GM12878 (cell line): ENCODE measurements around the gene MAGI1. TPM values are rescaled to one million over a fixed set of nuclear protein-coding genes. Genes with fewer than 3 reads are reported as not detected.

Experiments used
- ATAC-seq: fragments of 200-7000 bp; cut with Tn5 transposase; 3 replicates; pipeline ENCODE4 v1.9.1; 2020; ENCODE audit warnings: mild to moderate bottlenecking, moderate library complexity
- BruUV-seq: library from RNA; stranded (reverse); fragments of 400-500 nt; replicated peaks from 2 replicates; lab custom pipeline; 2021; lab: Mats Ljungman, UMichigan
- CTCF ChIA-PET: fragments of 300-600 bp; sonication (Branson Sonifier 250); formaldehyde crosslinking; extraction: SDS; loops from one replicate; lab custom pipeline; 2021; ENCODE audit warnings: inconsistent platforms; lab: Yijun Ruan, JAX
- POLR2A ChIA-PET: fragments of 350-600 bp; formaldehyde crosslinking; extraction: SDS; loops from one replicate; lab custom pipeline; 2021; ENCODE audit warnings: inconsistent platforms; lab: Charles Lee
- RAD21 ChIA-PET: fragments of 300-600 bp; sonication (Branson Sonifier 250); formaldehyde crosslinking; loops from one replicate; lab custom pipeline; 2023; ENCODE audit warnings: antibody characterized with exemption; ENCODE audit not compliant: unreplicated experiment; lab: Charles Lee
- SMC1A ChIA-PET: fragments of 300-600 bp; sonication (Branson Sonifier 250); formaldehyde crosslinking; loops from one replicate; lab custom pipeline; 2023; ENCODE audit not compliant: unreplicated experiment, uncharacterized antibody; lab: Charles Lee
- DNase-seq: peaks from one replicate; pipeline ENCODE4 v3.0.0-alpha.2; 2011; ENCODE audit warnings: low read depth, low spot score
- FAIRE-seq: peaks from 3 replicates; lab custom pipeline; 2011; peaks lifted over from hg19 to GRCh38; lab: Jason Lieb, UNC
- H2AFZ ChIP-seq: 2 replicates; pipeline ENCODE4 v1.6.0; 2011; ENCODE audit warnings: low read depth, low read length, control low read depth; ENCODE audit not compliant: control insufficient read depth
- H3K27ac ChIP-seq: 2 replicates; pipeline ENCODE4 v1.5.1; 2011; ENCODE audit warnings: control low read depth; ENCODE audit not compliant: control insufficient read depth, insufficient read depth
- H3K27me3 ChIP-seq, 2 experiments: replicated peaks in 1 of 2; 2 replicates each; pipeline versions ENCODE4 v1.6.0 to v1.6.1; 2011; ENCODE audit warnings: low read length in 1 of 2; ENCODE audit not compliant: control insufficient read depth in 2 of 2, insufficient read depth in 2 of 2
- H3K36me3 ChIP-seq, 2 experiments: 2 replicates each; pipeline ENCODE4 v1.5.1; 2011; ENCODE audit warnings: low read length in 1 of 2; ENCODE audit not compliant: control insufficient read depth in 2 of 2, insufficient read depth in 2 of 2
- H3K4me1 ChIP-seq: 2 replicates; pipeline ENCODE4 v1.6.1; 2011; ENCODE audit warnings: mild to moderate bottlenecking, low read length, moderate library complexity, mixed read lengths; ENCODE audit not compliant: control insufficient read depth, insufficient read depth
- H3K4me2 ChIP-seq: 2 replicates; pipeline ENCODE4 v1.6.0; 2011; ENCODE audit warnings: control low read depth; ENCODE audit not compliant: control insufficient read depth, insufficient read depth
- H3K4me3 ChIP-seq: fragments of 200-600 bp; sonication (generic); 2 replicates; pipeline ENCODE4 v1.5.1; 2016
- H3K79me2 ChIP-seq: 2 replicates; pipeline ENCODE4 v1.6.0; 2011; ENCODE audit warnings: low read length; ENCODE audit not compliant: control insufficient read depth, insufficient read depth
- H3K9ac ChIP-seq: 2 replicates; pipeline ENCODE4 v1.8.0; 2011; ENCODE audit warnings: low read length, control low read depth, mixed read lengths; ENCODE audit not compliant: control insufficient read depth, insufficient read depth
- H3K9me3 ChIP-seq: replicated peaks from 3 replicates; pipeline ENCODE4 v1.5.1; 2011; ENCODE audit warnings: mild to moderate bottlenecking, low read length; ENCODE audit not compliant: control insufficient read depth, insufficient read depth
- H4K20me1 ChIP-seq: 2 replicates; pipeline ENCODE4 v1.6.0; 2011; ENCODE audit not compliant: control insufficient read depth, insufficient read depth
- BRCA1 ChIP-seq: IDR thresholded peaks from 2 replicates; pipeline ENCODE4 v1.6.1; 2011; ENCODE audit warnings: low read depth, low read length, improper control_type of control experiment
- CBX5 ChIP-seq: sonication (generic); IDR thresholded peaks from 2 replicates; pipeline ENCODE4 v1.6.1; 2016; ENCODE audit warnings: low read depth, moderate library complexity, mild to moderate bottlenecking, inconsistent platforms
- CTCF ChIP-seq, 3 experiments: IDR thresholded peaks in 2 of 3; conservative IDR thresholded peaks in 1 of 3; 2 replicates each; pipeline ENCODE4 v1.5.1; 2011; ENCODE audit warnings: low read depth in 3 of 3, low read length in 3 of 3, mild to moderate bottlenecking in 3 of 3, control low read depth in 2 of 3, moderate library complexity in 2 of 3, inconsistent platforms in 1 of 3, mixed read lengths in 1 of 3; ENCODE audit not compliant: control insufficient read depth in 2 of 3, insufficient read depth in 1 of 3; ENCODE audit errors: extremely low read depth in 1 of 3
- TCF3 ChIP-seq: IDR thresholded peaks from 2 replicates; pipeline ENCODE4 v1.6.1; 2012; ENCODE audit warnings: low read depth, mild to moderate bottlenecking, low read length, borderline replicate concordance; ENCODE audit not compliant: insufficient read depth
- ZNF274 ChIP-seq: IDR thresholded peaks from one replicate; pipeline ENCODE4 v1.8.0; 2011; ENCODE audit not compliant: insufficient read length, insufficient read depth
- WGBS: methylation state at CpG from one replicate; pipeline ENCODE4 v1.1.6; 2016; ENCODE audit warnings: low lambda C conversion rate; ENCODE audit not compliant: insufficient replicate concordance, insufficient coverage; ENCODE audit errors: missing lambda C conversion rate; 5-methylcytosine and 5-hydroxymethylcytosine counted together
- in situ Hi-C: fragments of 300-500 bp; cut with MboI; formaldehyde crosslinking; loops from 9 replicates; pipeline ENCODE4 v1.14.3; 2018; ENCODE audit warnings: mixed read lengths
- intact Hi-C: fragments of 100-400 bp; cut with micrococcal nuclease; formaldehyde crosslinking; loops from one replicate; pipeline ENCODE4 v1.14.2; 2022; ENCODE audit not compliant: unreplicated experiment
- polyA plus RNA-seq, 11 experiments: library from polyadenylated mRNA; depleted of rRNA in 4 of 11; unstranded in 6 of 11; stranded (reverse) in 5 of 11; fragments of >200 nt; fragmentation: Nextera tagmentation in 4 of 11; fragmentation: Illumina TruSeq in 1 of 11; extraction: Ambion mirVana in 4 of 11; extraction: Trizol in 1 of 11; gene quantifications; 1 replicate in 1 of 11; 2 replicates in 10 of 11; pipeline versions ENCODE4 v1.2.1 to v1.2.3, GENCODE V29; 2011 to 2016; ENCODE audit warnings: inconsistent platforms in 2 of 11, missing spikeins in 2 of 11, low read depth in 1 of 11
- total RNA-seq, 4 experiments: library from RNA; depleted of rRNA in 3 of 4; stranded (reverse); fragments of >200 nt in 3 of 4; fragmentation: Illumina TruSeq in 1 of 4; extraction: Trizol in 1 of 4; gene quantifications; 2 replicates each; pipeline versions ENCODE4 v1.2.1 to v1.2.3, GENCODE V29; 2013 to 2021

MAGI1 gene
- total and polyA plus RNA-seq, 10 of the 15 experiments (the other 5 are each of a cell fraction or from before 2014, with no cell fraction given), result 0.02 to 3.3 (median 0.29) TPM; not detected in 1

- POLR2A ChIA-PET, result interaction anchor here (0.7 kb wide), 1 partner anchor 167 kb away, joined by 7 read pairs; no protein-coding TSS in a partner anchor
Measured at GRCh38 chr3:65758876-65759598, 279.7 kb downstream of the MAGI1 start.

GRCh38 chr3:65758438-65758837 is 280.3 kb downstream of the MAGI1 start:
- no peak overlapping the region for H3K9ac ChIP-seq
- SMC1A ChIA-PET, result no interaction called here
- CTCF ChIA-PET, result interaction anchor here (1.2 kb wide), 1 partner anchor 26 kb away, joined by 3 read pairs; no protein-coding TSS in a partner anchor
- ATAC-seq, result no peak
- RAD21 ChIA-PET, result no interaction called here
- 15% methylated on average over 5 of the region's 5 CpGs for WGBS
- no peak for DNase-seq
- no peak for FAIRE-seq
- H2AFZ ChIP-seq, result no peak overlapping the region
- no peaks in the 10 kb centered on the region for H3K9me3 ChIP-seq
- intact Hi-C loops, result no loop called here
- no peak for TF ChIP-seq BRCA1
- no peak for TF ChIP-seq CTCF (IDR thresholded peaks at IDR 0.05 in 2 of 3, conservative IDR thresholded peaks at IDR 0.05 in 1 of 3; ENCODE audit: control insufficient read depth in 2 of 3, extremely low read depth in 1 of 3, insufficient read depth in 1 of 3, low read depth in 3 of 3, low read length in 3 of 3)
- TF ChIP-seq CBX5, result no peak
- no peak for TF ChIP-seq ZNF274
- TF ChIP-seq, all 136 proteins: peak for 0
- BruUV-seq, result no TSS peak
- H3K79me2 ChIP-seq, result no peaks in the 10 kb centered on the region
- H4K20me1 ChIP-seq, result no peaks in the 10 kb centered on the region
- H3K36me3 ChIP-seq, result no peaks in the 10 kb centered on the region
- no peak overlapping the region for H3K4me2 ChIP-seq
- H3K27me3 ChIP-seq, result no peaks in the 10 kb centered on the region; a peak in 1 of 4 replicates
- POLR2A ChIA-PET, result no interaction called here
- no peak overlapping the region for H3K4me3 ChIP-seq
- in situ Hi-C loops, result no loop called here
- no peaks in the 10 kb centered on the region for H3K4me1 ChIP-seq
- H3K27ac ChIP-seq, result no peak overlapping the region

More at GRCh38 chr3:65758876-65759598, 279.7 kb downstream of the MAGI1 start:
- no peak for DNase-seq
- SMC1A ChIA-PET, result no interaction called here
- ATAC-seq, result no peak
- no peak for FAIRE-seq
- TF ChIP-seq TCF3, result no peak
- TF ChIP-seq, all 136 proteins: peak for 0
- Histone ChIP-seq H3K4me1 (no peaks in the 10 kb centered on the region), H4K20me1 (no peaks in the 10 kb centered on the region), H3K9ac (no peak overlapping the region), H3K79me2 (no peaks in the 10 kb centered on the region), H2AFZ (no peak overlapping the region), H3K4me2 (no peak overlapping the region), H3K9me3 (no peaks in the 10 kb centered on the region), H3K4me3 (no peak overlapping the region), H3K27me3 (no peaks in the 10 kb centered on the region; a peak in 1 of 4 replicates), H3K36me3 (no peaks in the 10 kb centered on the region), H3K27ac (no peak overlapping the region)
- no TSS peak for BruUV-seq
- intact Hi-C loops, result no loop called here
- in situ Hi-C loops, result no loop called here
- ChIA-PET CTCF (no interaction called here), RAD21 (interaction anchor here (0.6 kb wide), 1 partner anchor 403 kb away, joined by 4 read pairs; no protein-coding TSS in a partner anchor)
- 0% methylated on average over 3 of the region's 3 CpGs for WGBS
